SU-DHL-6 (cell line): ENCODE data around the gene POU6F1.

Source experiments
- H2AFZ ChIP-seq: fragments of 200-600 bp; sonication (generic); 2 replicates; pipeline ENCODE4 v1.6.1; 2014; ENCODE audit warnings: low read depth, mild to moderate bottlenecking, moderate library complexity, mixed read lengths, antibody characterized with exemption, low read length; ENCODE audit not compliant: severe bottlenecking
- H3F3A ChIP-seq: fragments of 200-600 bp; shearing (Covaris generic); 2 replicates; pipeline ENCODE4 v1.6.0; 2016; ENCODE audit warnings: antibody characterized with exemption, mild to moderate bottlenecking; ENCODE audit not compliant: insufficient read depth
- H3K27ac ChIP-seq: fragments of 200-600 bp; sonication (generic); 2 replicates; pipeline ENCODE4 v1.5.1; 2016; ENCODE audit warnings: low read depth, mild to moderate bottlenecking, low read length, moderate library complexity, mixed read lengths
- H3K27me3 ChIP-seq: fragments of 200-600 bp; sonication (generic), shearing (Covaris generic); 2 replicates; pipeline ENCODE4 v1.6.0; 2014; ENCODE audit warnings: mild to moderate bottlenecking, low read length
- H3K36me3 ChIP-seq: fragments of 200-600 bp; sonication (generic); 2 replicates; pipeline ENCODE4 v1.6.1; 2014; ENCODE audit warnings: mild to moderate bottlenecking, low read length, mixed read lengths
- H3K4me2 ChIP-seq: fragments of 300-600, 200-600 bp; shearing (Covaris generic), sonication (generic); 2 replicates; pipeline ENCODE4 v1.6.0; 2014; ENCODE audit warnings: low read length, low read depth, mild to moderate bottlenecking; ENCODE audit not compliant: poor library complexity, severe bottlenecking
- H3K4me3 ChIP-seq: fragments of 200-600 bp; sonication (generic); 2 replicates; pipeline ENCODE4 v1.5.1; 2014; ENCODE audit warnings: antibody characterized with exemption, low read length, mild to moderate bottlenecking, mixed read lengths; ENCODE audit not compliant: insufficient read depth, poor library complexity, severe bottlenecking
- H3K79me2 ChIP-seq: fragments of 200-600 bp; sonication (generic); 2 replicates; pipeline ENCODE4 v1.6.1; 2014; ENCODE audit warnings: mild to moderate bottlenecking, low read length, moderate library complexity; ENCODE audit not compliant: insufficient read depth
- H3K9ac ChIP-seq: fragments of 200-600 bp; sonication (generic); 2 replicates; pipeline ENCODE4 v1.7.0; 2014; ENCODE audit warnings: mild to moderate bottlenecking, low read length
- H3K9me2 ChIP-seq: fragments of 200-600 bp; sonication (generic); replicated peaks from 2 replicates; pipeline ENCODE4 v1.6.1; 2014; ENCODE audit warnings: low read length; ENCODE audit not compliant: insufficient read depth
- H3K9me3 ChIP-seq: fragments of 200-600 bp; sonication (generic); 2 replicates; pipeline ENCODE4 v1.6.1; 2014; ENCODE audit warnings: low read length, mixed read lengths; ENCODE audit not compliant: insufficient read depth
- H4K20me1 ChIP-seq: fragments of 200-600 bp; sonication (generic); 2 replicates; pipeline ENCODE4 v1.6.1; 2014; ENCODE audit warnings: low read depth, mild to moderate bottlenecking, antibody characterized with exemption, low read length, moderate library complexity, mixed read lengths
- EZH2phosphoT487 ChIP-seq: fragments of 200-600 bp; sonication (generic), shearing (Covaris generic); conservative IDR thresholded peaks from 2 replicates; pipeline ENCODE4 v1.6.1; 2018; ENCODE audit warnings: mild to moderate bottlenecking, antibody characterized with exemption, low read length, moderate library complexity, mixed read lengths
- TF ChIP-seq, protein P1 (sequence below): fragments of 200-600 bp; sonication (generic); IDR thresholded peaks from one replicate; pipeline ENCODE4 v1.5.1; 2017; ENCODE audit warnings: antibody characterized with exemption, mild to moderate bottlenecking, low read length, moderate library complexity; ENCODE audit not compliant: insufficient read depth, poor library complexity, severe bottlenecking

POU6F1 gene

DNA sequence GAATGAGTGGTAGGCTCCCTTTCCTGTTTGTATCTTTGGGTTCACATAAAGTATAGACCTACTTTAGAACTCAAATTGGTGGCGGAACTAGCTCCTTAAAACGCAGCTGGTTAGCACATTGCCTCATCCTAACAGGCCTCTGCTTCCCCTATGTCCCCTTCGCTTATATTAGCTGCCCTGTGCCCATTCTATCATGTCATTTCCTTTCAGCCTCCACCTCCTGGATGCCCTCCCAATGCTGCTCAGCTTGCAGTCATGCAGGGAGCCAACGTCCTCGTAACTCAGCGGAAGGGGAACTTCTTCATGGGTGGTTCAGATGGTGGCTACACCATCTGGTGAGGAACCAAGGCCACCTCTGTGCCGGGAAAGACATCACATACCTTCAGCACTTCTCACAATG is 24.3 kb upstream of the POU6F1 start:
- Histone ChIP-seq H3K79me2 (peaks cover 19% of the 10 kb centered on the region; the same call in 1 of the 2 replicates), H3K4me2 (no peak overlapping the region), H3K36me3 (peaks cover 11% of the 10 kb centered on the region), H3K4me3 (no peak overlapping the region), H3K9me2 (no peaks in the 10 kb centered on the region), H4K20me1 (peaks cover 6% of the 10 kb centered on the region; the same call in 1 of the 2 replicates), H3K27ac (no peak overlapping the region), H3K9ac (no peak overlapping the region), H3K9me3 (no peaks in the 10 kb centered on the region), H3F3A (peaks cover 32% of the 10 kb centered on the region; the same call in 1 of the 2 replicates), H2AFZ (no peak overlapping the region), H3K27me3 (no peaks in the 10 kb centered on the region)
- TF ChIP-seq, protein P1, sequence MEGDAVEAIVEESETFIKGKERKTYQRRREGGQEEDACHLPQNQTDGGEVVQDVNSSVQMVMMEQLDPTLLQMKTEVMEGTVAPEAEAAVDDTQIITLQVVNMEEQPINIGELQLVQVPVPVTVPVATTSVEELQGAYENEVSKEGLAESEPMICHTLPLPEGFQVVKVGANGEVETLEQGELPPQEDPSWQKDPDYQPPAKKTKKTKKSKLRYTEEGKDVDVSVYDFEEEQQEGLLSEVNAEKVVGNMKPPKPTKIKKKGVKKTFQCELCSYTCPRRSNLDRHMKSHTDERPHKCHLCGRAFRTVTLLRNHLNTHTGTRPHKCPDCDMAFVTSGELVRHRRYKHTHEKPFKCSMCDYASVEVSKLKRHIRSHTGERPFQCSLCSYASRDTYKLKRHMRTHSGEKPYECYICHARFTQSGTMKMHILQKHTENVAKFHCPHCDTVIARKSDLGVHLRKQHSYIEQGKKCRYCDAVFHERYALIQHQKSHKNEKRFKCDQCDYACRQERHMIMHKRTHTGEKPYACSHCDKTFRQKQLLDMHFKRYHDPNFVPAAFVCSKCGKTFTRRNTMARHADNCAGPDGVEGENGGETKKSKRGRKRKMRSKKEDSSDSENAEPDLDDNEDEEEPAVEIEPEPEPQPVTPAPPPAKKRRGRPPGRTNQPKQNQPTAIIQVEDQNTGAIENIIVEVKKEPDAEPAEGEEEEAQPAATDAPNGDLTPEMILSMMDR, result no peak
- no peak for TF ChIP-seq EZH2phosphoT487

DNA sequence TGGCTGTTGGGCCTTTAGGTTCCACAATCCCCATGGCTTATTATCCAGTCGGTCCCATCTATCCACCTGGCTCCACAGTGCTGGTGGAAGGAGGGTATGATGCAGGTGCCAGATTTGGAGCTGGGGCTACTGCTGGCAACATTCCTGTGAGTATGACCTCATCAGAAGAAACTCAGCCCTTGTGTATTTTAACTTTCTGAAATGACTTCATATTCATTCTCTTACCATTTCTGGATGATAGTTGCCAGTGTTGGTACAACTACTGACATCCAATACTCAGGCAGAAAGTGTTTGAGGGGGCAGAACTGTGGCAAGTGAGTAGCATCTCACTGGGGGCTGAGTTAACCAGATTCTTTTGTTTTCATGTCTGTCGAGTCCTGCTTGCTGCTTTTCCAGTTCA is 23.1 kb upstream of the POU6F1 start:
- no peak overlapping the region for H3K9ac ChIP-seq
- H2AFZ ChIP-seq, result no peak overlapping the region
- TF ChIP-seq EZH2phosphoT487, result no peak
- TF ChIP-seq, protein P1, result no peak
- peaks cover 32% of the 10 kb centered on the region; the same call in 1 of the 2 replicates for H3F3A ChIP-seq
- no peaks in the 10 kb centered on the region for H3K27me3 ChIP-seq
- no peak overlapping the region for H3K4me2 ChIP-seq
- peaks cover 11% of the 10 kb centered on the region for H3K36me3 ChIP-seq
- H3K9me2 ChIP-seq, result no peaks in the 10 kb centered on the region
- H3K79me2 ChIP-seq, result peaks cover 19% of the 10 kb centered on the region; the same call in 1 of the 2 replicates
- no peak overlapping the region for H3K27ac ChIP-seq
- no peaks in the 10 kb centered on the region for H3K9me3 ChIP-seq
- H4K20me1 ChIP-seq, result peaks cover 6% of the 10 kb centered on the region; the same call in 1 of the 2 replicates
- no peak overlapping the region for H3K4me3 ChIP-seq

DNA sequence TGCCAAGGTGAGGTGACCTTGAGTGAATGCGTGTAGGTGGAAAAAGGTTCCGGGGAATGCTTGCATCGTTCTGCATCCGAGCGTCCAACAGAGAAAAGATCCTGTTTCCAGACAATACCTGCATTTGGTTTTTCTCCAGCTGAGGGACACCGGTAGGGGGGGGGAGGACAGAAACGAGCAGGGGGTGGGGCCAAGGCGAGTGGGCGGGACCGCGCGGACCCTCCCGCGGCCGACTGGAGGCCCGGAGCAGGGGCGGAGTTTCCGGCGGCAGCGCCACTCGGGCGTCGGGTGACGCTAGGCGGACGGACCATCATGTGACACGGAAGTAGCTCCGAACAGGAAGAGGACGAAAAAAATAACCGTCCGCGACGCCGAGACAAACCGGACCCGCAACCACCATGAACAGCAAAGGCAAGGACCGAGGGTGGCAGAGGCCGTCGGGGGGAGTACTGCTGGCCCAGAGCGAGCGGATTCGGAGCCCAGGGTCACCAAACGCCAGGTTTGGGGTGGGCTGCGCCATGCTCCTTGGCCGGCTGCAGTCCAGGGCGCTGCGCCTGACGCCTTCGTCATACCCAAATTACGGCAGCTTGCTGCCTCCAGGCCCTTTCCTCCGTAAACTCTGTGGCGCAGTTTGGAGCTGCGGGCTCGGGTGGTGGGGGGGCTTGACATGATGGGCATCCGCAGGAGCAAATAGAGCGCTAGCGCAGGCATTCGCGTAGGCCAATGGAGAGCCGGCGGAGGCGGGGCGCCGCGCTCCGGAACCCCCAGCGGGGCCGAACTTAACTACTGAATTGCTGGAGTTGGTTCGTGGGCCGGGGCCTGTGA is 20.9 kb upstream of the POU6F1 start, which contains the start of gene DAZAP2:
TSS of gene DAZAP2 (plus strand) at position 317 of the 825 bp plus-strand sequence. CDS start at position 399, 82 bp downstream.
- H3K4me2 ChIP-seq, result peak within 1 kb of the TSS; percentile 80
- H3K9ac ChIP-seq, result peak within 1 kb of the TSS; percentile 88
- H3K79me2 ChIP-seq, result peaks cover 19% of the 10 kb centered on the region; the same call in 1 of the 2 replicates
- peaks cover 23% of the 10 kb centered on the region; the same call in 1 of the 2 replicates for H3F3A ChIP-seq
- peaks cover 6% of the 10 kb centered on the region; the same call in 1 of the 2 replicates for H4K20me1 ChIP-seq
- no peaks in the 10 kb centered on the region for H3K9me3 ChIP-seq
- peak within 1 kb of the TSS; percentile 76 for H3K4me3 ChIP-seq
- H3K27me3 ChIP-seq, result no peaks in the 10 kb centered on the region
- H3K27ac ChIP-seq, result peak within 1 kb of the TSS; percentile 91
- peaks cover 8% of the 10 kb centered on the region for H3K36me3 ChIP-seq
- peak within 1 kb of the TSS; percentile 85 for H2AFZ ChIP-seq
- H3K9me2 ChIP-seq, result no peaks in the 10 kb centered on the region
- TF ChIP-seq, protein P1, result no peak
